Suppressor macrophage treated with lipopolysaccharide for 1 hour (primary cell): ENCODE data around the gene MYADML2.
A peak's percentile ranks its signal among the peaks of the same experiment; 100 is the strongest.

ENCODE experiments used
- DNase-seq, 3 donors: peaks; one replicate each; pipeline ENCODE4 v3.0.0-alpha.2; 2020 to 2022

The MYADML2 gene

DNA sequence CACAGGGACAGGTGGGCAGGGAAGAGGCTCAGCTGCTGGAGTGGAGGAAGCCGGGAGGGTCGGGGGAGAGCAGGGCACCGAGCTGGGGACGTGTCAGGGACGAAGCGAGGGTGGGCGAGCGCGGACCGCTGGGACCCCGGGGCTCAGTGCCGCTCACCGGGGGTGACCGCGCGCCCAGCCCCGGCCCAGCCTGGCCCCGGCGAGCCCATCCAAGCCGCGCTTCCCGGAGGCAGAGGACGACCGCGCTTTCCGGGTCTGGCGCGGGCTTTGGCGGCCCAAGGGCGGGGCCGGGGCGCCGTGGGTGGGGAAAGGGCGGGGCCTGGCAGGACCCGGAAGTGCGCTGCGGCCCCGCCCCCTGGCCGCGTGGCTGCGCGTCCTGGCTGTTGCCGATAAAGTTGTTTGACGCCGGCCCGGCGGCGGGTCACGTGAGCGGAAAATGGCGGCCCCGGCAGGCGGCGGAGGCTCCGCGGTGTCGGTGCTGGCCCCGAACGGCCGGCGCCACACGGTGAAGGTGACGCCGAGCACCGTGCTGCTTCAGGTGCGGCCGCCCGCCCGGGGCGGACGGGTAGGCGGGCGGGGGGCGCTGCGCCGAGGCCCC is 30.3 kb upstream of the MYADML2 start, which contains the start of gene ASPSCR1:
Gene ASPSCR1, plus strand, starts transcription at position 419 of the 598 bp plus-strand sequence. Its CDS starts 18 bp downstream, at position 437.
- DNase-seq, result peak; percentile 95 to 99 (median 98)

DNA sequence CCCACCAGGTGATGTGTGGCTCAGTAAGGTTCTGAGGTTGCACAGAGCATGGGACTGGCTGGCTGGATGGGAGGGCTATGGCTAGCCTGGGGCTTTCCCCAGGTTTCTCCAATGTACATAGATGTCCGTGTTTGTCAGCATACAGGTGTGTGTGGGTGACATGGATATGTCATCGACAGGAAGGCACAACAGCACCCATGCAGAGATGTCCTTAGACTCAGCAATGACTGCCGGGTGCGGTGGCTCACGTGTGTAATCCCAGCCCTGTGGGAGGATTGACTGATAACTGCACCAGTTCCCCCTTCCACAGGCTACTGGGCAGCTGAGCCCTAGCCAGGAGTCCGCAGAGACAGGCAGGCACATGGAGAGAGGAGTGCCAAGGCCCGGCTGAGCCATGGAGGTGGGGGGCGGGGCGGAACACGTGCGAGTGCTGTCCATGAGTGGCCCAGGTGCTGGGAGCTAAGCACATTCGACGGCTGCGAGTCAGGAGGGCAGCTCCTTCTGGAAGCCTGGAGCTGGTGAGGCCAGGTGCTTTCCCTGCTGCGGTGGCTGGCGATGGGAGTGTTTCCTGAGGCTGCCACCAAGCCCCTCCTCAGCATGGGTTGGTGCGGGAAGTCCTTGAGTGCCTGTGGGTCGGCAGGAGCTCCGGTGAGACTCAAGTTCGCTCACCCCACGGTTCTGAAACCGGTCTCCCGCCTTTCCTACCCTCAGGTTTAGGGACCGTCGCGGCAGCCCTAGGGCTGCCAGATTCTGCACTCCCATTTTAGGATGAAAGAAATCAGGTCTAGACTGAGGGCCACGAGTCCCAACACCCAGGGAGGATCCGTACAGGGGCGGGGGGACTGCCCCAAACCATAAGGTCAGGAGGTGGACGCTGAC is 29.5 kb upstream of the MYADML2 start:
- peak in 2 of 3 donors; percentile 25 to 30 for DNase-seq

DNA sequence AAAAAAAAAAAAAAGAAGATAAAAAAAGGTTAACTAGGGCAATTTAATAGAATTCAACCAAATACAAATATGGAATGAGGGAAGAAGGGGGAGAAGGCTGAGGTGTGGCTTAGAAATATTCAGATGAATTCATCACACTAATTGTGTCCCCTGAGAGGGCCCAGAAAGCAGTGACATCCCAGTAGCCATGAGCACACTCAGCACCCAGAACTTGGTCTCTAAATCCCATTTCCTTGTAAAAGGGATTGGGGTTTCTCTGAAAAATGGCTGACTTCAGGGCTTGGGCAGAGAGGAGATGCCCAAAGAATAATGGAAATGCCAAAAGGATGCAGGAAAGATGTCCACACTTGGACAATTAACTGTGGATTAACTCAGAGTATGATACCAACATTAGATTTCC is 26.4 kb upstream of the MYADML2 start:
- DNase-seq, result no peak

DNA sequence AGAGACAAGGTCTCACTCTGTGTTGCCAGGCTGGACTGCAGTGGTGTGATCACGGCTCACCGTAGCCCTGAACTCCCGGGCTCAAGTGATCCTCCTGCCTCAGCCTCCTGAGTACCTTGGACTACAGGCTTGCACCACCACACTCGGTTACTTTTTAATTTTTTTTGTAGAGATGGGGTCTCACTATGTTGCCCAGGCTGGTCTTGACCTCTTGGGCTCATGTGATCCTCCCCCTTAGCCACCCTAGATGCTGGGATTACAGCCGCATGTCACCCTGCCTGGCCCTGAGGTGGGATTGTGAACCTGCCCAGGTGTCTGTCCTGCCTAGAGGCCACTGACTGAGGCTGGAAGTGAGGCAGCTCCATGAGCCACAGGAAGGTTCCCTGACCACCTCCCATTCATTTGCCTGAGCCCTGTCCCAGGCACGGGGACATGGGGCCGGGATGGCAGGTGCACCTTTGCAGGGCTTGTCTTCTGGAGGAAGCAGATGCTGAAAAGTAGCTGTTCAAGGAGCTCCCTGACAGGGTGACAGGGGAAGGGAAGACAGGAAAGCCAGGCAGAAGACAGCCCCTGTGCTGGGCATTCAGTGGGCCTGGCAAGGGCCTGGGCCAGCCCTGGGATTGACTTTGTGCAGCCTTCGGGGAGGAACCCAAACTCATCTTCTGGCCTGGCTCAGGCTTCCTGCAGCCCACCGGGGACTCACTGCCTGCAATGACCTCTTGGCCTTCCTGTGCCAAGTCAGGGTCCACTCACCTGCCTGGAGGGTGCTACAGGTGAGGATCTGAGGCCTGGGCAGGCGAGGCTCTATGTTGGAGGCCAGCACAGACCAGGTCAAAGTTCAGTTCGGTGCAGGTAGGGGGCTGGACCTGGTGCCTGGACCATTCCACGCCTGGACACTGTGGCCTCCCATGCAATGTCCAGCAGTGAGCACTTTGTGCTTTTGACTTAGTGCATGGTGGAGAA is 22.1 kb upstream of the MYADML2 start:
- DNase-seq, result no peak

DNA sequence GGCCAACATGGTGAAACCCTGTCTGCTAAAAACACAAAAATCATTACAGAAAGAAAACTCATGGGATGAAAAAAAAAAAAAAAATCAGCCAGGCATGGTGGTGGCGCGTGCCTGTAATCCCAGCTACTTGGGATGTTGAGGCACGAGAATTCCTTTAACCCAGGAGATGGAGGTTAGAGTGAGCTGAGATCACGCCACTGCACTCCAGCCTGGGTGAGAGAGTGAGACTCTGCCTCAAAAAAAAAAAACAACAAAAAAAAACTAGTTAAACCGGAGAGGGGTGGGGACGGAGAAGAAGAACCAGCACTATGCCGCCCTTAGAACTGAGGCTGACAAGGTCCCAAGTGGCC is 21.3 kb upstream of the MYADML2 start:
- DNase-seq, result no peak

DNA sequence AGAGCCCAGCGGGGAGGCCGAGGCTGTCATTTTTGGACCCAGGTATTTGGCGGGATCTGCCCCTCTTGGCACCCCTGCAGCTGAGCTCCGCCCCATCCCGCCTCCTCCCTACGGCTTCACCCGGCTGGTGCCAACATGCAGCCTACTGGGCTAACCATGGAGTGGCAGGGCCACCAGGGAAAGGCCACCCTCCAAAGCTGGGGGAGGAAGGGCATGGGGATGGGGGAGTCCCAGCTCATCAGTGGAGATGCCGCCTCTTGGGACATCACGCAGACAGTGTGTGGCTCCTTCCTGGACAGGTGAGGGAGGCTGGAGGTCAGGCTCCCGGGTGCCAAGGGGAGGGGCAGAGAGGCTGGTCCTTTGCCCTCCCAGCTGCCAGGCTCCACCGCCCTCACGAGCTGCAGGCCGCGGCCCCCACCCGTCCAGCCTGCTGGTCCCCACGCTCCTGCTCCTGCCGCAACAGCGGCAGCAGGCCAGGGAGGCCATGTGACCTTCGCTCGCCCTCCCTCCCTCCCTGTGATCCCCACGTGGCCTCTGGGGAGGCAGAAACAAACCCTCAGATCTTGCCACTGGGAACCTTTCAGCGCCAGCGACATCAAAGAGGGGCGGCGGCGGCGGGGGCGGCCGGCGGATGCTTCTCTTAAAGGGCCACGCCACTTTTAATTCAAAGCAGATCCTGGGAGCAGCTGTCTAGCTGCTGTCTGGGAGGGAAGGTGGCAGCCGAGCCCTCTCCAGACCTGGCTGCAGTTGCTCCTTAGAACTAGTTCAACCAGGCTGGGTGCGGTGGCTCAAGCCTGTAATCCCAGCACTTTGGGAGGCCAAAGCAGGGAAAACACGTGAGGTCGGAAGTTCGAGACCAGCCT is 20.7 kb upstream of the MYADML2 start:
- peak; percentile 81 to 91 (median 88) for DNase-seq

DNA sequence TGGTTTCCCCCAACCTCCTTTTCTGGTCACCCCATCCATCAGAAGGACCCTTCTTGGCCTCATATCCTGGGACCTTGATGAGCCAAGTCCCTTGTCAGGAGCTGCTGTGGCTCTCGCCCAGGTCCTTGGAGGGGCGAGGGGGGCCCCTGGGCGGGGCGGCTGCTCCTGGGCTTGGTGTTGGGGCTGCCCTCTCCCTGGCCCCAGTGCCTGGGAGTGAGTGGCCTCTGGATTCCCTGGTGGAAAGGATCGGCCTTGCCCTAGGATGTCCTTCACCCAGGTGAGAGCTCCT is 20.2 kb upstream of the MYADML2 start:
- no peak for DNase-seq

DNA sequence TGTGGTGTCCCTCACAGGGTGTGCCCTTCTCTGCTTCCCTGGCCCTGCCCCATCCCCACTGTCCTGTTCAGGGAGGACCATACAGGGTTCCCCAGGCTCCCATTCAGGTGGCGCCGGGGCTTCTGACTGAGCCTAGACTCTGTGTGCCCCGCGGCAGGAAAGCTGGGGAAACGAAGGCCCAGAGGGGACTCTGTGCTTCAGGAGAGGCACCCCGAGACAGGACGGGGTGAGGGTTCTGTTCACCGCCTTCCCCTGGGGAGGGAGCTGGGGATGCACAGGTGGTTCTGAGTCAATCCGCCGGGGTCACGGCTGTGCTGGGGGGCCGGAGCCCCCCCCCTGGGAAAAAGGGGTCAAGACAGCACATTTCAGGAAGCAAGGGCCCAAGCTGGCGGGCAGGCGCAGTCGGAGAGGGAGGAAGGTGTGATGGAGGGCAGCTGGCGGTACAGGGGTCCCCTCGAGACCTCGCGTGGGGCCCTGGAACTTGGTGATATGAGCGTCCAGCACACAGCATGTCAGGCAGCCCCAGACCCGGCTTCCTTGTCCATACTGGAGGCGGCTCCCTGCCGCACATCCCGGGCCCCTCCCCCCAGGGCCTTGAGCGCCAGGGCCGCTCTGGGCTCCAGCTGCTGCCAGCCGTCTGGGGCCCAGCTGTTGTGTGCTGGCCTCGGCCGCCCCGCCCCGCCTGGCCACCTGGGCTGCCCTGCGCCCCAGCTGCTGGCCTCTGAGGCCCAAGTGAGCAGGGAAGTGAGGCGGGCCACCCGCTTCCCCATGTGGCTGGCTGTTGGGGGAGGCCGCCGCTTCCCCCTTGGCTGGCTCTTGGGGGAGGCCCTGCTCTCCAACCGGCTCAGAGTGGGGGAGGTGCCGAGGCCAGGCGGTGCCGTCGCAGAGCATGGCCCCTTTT is 19.6 kb upstream of the MYADML2 start:
- DNase-seq, result peak in 2 of 3 donors; percentile 36 to 60

DNA sequence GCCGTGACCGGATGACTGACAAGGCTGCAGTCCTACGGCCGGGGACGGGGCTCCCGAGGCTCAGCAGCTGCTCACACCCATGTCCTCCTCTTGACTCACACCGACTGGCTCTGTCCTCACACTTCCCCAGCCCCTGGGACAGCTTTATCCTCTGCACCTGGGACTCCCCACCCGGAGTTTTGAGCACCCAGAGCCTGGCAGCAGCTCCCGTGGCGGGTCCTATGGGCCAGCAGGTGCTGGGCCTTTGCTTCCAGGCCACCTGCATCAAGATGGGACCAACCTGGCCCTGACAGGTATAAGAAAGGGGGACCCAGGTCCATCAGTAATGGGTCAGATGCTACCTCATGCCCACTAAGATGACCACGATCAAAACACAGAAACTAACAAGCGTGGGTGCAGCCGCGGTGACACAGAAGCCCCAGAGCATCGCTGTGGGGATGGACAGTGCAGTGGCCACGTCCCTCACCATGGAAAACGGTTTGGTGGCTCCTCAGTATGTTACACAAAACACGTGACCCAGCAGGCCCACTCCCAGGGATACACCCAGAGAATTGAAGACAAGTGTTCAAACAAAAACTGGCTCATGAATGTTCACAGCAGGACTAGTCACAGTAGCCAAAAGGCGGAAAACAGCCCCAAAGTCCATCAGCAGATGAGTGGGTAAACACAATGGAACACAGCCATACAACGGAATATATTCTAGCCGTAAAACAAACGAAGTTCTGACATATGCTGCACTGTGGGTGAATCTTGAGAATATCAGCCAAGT is 17.2 kb upstream of the MYADML2 start:
- no peak for DNase-seq

DNA sequence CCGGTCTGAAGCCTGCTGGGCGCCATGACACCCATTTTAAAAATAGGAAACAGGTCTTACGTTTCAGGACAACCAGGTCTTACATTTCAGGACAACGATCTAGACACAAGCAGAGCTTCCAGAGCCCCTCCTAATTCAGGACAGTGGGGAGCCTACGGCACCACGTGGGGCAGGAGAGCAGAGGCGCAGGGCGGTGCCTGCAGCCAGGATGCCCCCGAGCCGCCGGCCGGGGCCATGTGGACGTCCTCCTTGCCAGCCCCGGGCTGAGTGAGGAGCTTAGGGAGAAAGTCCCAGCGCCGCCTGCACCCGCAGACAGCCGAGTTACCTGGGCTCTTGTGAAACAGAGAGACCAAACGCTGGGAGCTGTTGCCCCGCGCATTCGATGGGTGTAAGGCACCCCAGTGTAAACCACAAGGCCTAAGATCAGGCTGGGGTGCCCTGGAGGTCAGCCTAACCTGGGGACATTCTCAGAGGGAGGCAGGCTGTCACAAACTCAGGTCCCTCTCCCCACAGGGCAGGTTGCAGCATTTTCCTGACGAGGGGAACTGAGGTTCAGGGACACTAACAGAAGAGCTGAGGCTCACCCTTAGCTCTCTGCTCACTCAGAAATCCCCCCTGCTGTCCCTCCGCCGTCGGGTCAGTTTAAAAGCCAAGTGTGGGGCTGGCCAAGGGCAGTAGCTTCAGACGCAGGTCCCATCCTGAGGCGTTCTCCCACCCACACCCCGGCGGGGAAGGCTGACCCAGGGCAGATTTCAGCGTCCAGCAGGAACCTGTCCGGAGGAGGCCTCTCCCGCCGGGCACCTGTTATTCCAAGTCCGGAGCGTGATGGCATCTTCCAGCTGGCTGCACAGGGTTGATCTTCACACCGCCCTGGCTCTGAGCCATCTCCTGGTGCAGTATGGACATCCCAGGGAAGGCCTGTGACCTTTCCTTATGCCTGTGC is 15.7 kb upstream of the MYADML2 start:
- no peak for DNase-seq

DNA sequence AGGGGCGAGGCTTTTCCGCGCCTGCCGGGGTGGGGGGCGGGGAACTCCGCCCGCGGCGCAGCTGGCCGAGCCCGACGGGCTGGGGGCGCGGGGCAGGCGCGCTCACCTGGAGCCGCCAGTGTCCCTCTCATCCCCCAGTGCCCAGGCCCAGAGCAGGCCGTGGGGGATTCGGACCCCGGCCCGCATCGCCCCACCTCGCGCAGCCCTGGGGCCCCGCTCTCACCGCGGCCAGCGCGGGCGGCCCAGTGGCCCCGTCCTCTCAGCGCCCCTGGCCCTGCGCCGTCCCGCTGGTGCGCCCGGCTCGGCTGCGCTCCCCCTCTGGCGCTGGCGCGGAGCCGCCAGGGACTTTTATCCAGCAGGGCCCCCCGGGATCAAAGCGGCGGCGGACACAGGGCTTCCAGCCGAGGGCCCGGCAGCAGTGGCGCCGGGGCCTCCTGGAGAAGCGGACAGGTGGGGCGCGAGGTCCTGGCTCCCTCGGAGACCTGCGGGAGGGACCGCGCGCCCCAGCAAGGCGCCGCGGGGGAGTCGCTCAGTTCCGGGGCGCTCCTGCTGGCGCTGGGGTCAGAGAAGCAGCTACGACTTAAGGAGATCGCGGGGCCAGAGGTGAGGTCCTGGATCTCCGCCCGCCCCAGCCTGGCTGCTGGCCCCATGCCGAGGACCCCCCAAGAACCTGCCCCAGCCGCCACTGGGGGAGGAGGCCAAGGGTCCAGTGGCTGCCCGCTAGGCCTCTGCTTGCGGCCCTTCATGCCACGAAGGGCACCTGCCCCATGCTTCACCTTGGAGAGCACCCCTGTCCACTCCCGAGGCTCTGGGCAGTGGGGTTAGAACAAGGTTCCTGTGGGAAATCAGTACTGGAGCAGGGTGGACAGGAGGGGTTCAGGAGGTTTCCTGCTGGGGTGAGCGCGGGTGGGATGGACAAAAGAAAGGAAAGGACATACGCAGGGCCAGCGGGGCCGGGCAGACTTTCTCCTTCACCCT is 14.8 kb upstream of the MYADML2 start:
- DNase-seq, result no peak

DNA sequence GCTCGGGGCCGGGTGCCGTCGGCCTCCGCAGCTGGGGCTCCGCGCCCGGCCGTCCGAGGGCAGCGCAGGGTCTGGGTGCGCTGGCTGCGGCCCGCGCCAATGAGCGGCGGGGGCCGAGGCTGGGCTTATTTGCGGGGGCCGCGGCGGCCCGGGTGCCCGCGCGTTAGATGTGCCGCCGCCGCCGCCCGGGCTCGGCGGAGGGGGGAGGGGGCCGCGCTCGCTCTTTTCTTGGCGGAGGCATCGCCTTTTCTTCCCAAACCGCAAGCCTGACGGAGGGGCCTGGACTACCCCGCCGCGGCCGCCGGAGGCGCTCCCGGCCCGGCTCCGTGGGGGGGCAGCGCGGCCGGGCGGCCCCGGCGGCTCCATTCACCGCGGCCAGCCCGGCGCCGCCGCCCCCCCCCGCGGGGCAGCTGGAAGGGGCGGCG is 14.1 kb upstream of the MYADML2 start, which contains the start of gene NOTUM:
Gene NOTUM, minus strand, starts transcription at position 101 of the 425 bp plus-strand sequence. CDS start 278 bp downstream, outside the sequence.
- DNase-seq, result peak; percentile 39 to 73 (median 51)

DNA sequence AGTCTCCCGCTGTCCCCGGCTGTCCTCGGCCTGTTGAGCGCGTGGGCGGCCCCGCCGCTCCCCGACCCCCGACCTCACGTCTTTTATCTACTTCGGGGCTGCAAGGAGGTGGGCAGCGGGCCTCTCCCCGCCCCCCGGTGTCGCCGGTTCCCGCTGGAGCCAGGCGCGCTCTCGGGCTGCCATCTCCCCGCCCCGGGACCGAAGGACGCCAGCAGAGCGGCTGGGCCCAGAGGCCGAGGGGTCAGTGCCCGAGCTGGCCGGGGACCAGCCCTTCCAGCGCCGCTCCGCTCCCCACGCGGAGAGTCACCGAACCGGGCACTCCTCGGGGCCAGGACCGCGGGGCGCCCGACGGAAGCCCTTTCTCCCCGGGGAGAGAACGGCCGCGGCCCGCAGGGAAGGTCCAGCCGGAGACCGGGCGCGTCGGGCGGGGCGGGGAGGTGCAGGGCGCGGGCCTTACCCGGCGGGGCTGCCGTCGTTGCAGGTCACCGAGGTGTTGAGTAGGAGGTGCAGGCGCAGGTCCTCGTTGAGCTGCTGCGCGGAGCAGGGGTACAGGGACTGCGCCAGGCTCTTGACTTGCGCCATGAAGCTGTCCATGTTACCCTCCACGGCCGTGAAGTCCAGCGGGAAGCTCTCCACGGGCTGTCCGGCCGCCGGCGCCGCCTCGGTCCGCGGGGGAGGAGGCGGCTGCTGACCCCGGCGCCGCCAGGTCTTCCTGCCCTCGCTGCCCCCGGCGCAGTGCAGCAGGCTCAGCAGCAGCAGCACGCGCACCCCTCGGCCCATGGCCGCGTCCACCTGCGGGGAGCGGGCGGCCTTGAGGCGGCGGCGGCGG is 13.3 kb upstream of the MYADML2 start:
- peak in 1 of 3 donors; percentile 30 for DNase-seq

DNA sequence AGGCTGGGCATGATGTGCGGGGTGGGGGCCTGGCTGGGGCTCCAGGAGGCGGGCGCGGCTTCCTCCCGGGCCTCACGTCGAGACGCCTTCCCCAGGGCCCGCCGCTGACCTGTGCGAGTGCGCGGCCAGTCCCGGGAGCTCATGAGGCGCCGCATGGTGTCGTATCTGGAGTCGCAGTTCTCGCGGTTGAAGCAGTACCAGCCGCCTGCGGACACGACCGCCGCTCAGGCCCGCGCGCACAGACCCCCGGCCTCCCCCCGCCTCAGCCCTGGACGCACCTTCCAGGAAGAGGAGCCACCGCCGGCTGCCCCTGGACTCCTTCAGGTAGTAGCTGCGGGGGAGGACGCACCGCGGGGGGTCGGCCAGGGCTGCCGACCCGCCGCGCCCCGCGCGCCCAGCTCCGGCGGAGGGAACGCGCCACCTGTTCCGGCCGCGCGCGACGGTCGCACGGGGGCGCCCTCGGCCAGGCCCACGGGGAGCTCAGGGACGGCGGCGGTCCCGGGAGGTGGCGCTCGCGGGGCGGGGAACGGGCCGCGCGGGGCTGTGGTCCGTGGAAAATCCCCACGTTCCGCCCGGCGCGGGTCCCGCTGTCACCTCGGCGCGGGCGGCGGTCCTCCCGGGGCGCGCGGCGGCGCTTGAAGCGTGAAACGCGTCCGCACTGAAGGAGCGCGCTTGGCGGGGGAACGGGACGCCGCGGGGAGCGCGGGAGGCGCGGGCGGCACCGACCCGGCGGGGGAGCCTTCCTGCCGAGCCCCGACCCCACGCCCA is 12.5 kb upstream of the MYADML2 start:
- peak; percentile 82 to 95 (median 89) for DNase-seq

DNA sequence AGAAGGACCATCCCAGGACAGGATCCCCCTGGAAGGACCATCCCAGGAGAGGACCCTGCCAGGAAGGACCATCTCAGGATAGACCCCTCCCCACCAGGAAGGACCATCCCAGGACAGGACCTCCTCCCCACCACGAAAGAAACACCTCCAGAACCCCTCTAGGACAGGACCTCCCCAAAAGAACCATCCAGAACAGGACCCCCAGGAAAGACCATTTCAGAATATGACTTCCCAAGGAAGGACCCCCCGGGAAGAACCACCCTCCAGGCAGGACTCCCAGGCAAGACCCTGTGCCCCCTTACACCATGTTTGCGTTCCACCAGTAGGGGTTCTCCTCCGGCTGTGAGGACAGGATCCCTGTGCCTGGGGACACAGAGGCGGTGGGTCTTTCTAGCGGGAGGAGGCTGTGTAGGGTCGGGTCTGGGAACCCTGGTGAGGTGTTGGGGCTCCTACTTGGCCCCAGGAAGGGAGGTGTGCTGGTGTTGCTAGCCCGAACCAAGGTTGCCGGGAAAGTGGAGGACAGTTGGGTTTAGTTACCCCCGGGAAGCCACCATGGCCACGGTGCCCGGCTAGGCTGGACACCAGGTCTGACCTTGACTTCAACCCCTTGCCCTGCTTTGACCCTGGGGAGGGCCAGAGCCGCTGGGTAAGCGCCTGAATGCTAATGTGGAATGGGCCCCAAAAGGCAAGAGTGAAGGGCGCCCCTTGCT is 11.8 kb upstream of the MYADML2 start:
- DNase-seq, result no peak
